ENCODE data around the gene WDR20.

DNA sequence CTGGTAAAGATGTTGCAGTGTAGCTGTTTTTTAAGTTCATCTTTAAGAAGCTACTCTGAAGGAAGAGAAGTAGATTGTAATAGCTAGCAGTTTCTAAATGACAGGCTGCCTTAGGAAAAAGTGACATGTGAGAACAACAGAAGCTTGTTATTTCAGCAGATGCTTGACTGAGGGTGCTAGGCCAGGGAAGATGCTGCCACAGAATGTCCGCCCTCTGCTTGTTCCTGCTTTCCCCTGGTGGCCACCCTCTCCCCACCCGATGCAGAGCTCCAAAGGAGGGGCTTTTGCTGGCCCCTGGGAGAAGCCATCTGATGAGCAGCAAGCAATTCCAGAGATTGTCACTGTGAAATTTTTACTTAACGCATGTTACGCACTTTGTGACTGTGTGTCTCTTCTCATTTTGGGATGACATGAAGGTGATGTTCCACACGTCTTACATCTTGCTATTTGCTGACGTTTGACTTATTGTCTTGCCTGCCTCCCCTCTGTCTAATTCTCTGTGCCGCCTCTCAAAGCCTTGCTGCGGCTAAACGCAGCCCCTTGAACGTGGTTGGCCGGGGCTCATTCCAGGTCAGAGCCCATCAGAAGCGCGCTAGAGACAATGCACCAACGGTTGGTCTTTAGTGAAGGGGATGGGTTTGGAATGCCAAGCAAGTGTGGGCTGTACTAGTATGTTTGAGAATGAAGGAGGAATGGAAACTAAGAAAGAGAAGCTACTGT lies 44.8 kb downstream of the WDR20 start:
- TF ChIP-seq ASH2L (IDR thresholded peaks at IDR 0.05; ENCODE audit: borderline replicate concordance, low read depth) (no peak), CEBPB (IDR thresholded peaks at IDR 0.05; ENCODE audit: borderline replicate concordance in 1 of 2, low read depth in 2 of 2, low read length in 2 of 2) (no peak), SMAD1 (IDR thresholded peaks at IDR 0.05; ENCODE audit: low read depth, partially characterized antibody) (no peak), RBBP5 (conservative IDR thresholded peaks at IDR 0.05) (no peak)
- TF ChIP-seq, protein P1, sequence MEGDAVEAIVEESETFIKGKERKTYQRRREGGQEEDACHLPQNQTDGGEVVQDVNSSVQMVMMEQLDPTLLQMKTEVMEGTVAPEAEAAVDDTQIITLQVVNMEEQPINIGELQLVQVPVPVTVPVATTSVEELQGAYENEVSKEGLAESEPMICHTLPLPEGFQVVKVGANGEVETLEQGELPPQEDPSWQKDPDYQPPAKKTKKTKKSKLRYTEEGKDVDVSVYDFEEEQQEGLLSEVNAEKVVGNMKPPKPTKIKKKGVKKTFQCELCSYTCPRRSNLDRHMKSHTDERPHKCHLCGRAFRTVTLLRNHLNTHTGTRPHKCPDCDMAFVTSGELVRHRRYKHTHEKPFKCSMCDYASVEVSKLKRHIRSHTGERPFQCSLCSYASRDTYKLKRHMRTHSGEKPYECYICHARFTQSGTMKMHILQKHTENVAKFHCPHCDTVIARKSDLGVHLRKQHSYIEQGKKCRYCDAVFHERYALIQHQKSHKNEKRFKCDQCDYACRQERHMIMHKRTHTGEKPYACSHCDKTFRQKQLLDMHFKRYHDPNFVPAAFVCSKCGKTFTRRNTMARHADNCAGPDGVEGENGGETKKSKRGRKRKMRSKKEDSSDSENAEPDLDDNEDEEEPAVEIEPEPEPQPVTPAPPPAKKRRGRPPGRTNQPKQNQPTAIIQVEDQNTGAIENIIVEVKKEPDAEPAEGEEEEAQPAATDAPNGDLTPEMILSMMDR (IDR thresholded peaks at IDR 0.05 in 2 of 3, conservative IDR thresholded peaks at IDR 0.05 in 1 of 3; ENCODE audit: control insufficient read depth in 2 of 3, extremely low read depth in 1 of 3, insufficient read depth in 1 of 3, low read depth in 3 of 3, low read length in 3 of 3), result no peak
- TF ChIP-seq, protein P2, sequence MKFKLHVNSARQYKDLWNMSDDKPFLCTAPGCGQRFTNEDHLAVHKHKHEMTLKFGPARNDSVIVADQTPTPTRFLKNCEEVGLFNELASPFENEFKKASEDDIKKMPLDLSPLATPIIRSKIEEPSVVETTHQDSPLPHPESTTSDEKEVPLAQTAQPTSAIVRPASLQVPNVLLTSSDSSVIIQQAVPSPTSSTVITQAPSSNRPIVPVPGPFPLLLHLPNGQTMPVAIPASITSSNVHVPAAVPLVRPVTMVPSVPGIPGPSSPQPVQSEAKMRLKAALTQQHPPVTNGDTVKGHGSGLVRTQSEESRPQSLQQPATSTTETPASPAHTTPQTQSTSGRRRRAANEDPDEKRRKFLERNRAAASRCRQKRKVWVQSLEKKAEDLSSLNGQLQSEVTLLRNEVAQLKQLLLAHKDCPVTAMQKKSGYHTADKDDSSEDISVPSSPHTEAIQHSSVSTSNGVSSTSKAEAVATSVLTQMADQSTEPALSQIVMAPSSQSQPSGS (IDR thresholded peaks at IDR 0.05; ENCODE audit: low read length), result no peak
- TF ChIP-seq, protein P3, sequence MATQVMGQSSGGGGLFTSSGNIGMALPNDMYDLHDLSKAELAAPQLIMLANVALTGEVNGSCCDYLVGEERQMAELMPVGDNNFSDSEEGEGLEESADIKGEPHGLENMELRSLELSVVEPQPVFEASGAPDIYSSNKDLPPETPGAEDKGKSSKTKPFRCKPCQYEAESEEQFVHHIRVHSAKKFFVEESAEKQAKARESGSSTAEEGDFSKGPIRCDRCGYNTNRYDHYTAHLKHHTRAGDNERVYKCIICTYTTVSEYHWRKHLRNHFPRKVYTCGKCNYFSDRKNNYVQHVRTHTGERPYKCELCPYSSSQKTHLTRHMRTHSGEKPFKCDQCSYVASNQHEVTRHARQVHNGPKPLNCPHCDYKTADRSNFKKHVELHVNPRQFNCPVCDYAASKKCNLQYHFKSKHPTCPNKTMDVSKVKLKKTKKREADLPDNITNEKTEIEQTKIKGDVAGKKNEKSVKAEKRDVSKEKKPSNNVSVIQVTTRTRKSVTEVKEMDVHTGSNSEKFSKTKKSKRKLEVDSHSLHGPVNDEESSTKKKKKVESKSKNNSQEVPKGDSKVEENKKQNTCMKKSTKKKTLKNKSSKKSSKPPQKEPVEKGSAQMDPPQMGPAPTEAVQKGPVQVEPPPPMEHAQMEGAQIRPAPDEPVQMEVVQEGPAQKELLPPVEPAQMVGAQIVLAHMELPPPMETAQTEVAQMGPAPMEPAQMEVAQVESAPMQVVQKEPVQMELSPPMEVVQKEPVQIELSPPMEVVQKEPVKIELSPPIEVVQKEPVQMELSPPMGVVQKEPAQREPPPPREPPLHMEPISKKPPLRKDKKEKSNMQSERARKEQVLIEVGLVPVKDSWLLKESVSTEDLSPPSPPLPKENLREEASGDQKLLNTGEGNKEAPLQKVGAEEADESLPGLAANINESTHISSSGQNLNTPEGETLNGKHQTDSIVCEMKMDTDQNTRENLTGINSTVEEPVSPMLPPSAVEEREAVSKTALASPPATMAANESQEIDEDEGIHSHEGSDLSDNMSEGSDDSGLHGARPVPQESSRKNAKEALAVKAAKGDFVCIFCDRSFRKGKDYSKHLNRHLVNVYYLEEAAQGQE (IDR thresholded peaks at IDR 0.05; ENCODE audit: low read depth, low read length), result no peak

All from GM12878 (cell line).